Esophagus muscularis mucosa (tissue), 4 donors: ENCODE data around the gene C19orf44. TPM values are rescaled to one million over a fixed set of nuclear protein-coding genes. Genes with fewer than 3 reads are reported as not detected.

ENCODE experiments used
- DNase-seq: peaks from one replicate; pipeline ENCODE4 v3.0.0-alpha.2; 2017; ENCODE audit errors: extremely low spot score
- H3K27ac ChIP-seq, 4 donors: fragments of 200-600 bp; sonication (generic); replicated peaks in 1 of 4; 1 replicate in 3 of 4; 2 replicates in 1 of 4; pipeline ENCODE4 v1.5.1; 2016 to 2019; ENCODE audit warnings: mild to moderate bottlenecking in 1 of 4
- H3K27me3 ChIP-seq, 4 donors: fragments of 200-600 bp; sonication (generic); one replicate each; pipeline versions ENCODE4 v1.5.1 to v1.6.0; 2016 to 2019
- H3K36me3 ChIP-seq, 4 donors: fragments of 200-600 bp; sonication (generic); one replicate each; pipeline ENCODE4 v1.5.1; 2016 to 2019
- H3K4me1 ChIP-seq, 4 donors: fragments of 200-600 bp; sonication (generic); one replicate each; pipeline ENCODE4 v1.5.1; 2016 to 2019
- H3K4me3 ChIP-seq, 4 donors: fragments of 200-600 bp; sonication (generic); 1 replicate in 2 of 4; 2 replicates in 2 of 4; pipeline ENCODE4 v1.5.1; 2016 to 2019; ENCODE audit warnings: mild to moderate bottlenecking in 4 of 4, moderate library complexity in 1 of 4
- H3K9me3 ChIP-seq, 4 donors: fragments of 200-600 bp; sonication (generic); 1 replicate in 3 of 4; 2 replicates in 1 of 4; pipeline ENCODE4 v1.5.1; 2016 to 2019
- CTCF ChIP-seq, 3 experiments: fragments of 200-600 bp in 2 of 3; fragments of 450-650 bp in 1 of 3; sonication (generic) in 2 of 3; IDR thresholded peaks; one replicate each; pipeline ENCODE4 v1.5.1; 2017 to 2019; ENCODE audit warnings: antibody characterized with exemption in 3 of 3, mild to moderate bottlenecking in 2 of 3, moderate library complexity in 1 of 3
- EP300 ChIP-seq: sonication (generic); formaldehyde crosslinking; IDR thresholded peaks from one replicate; pipeline ENCODE4 v1.6.1; 2017; ENCODE audit warnings: antibody characterized with exemption
- POLR2A ChIP-seq: fragments of 450-650 bp; IDR thresholded peaks from one replicate; pipeline ENCODE4 v1.6.1; 2017; ENCODE audit warnings: antibody characterized with exemption, moderate library complexity, mild to moderate bottlenecking, low read depth
- POLR2AphosphoS5 ChIP-seq, 2 donors: sonication (generic); formaldehyde crosslinking; IDR thresholded peaks; one replicate each; pipeline ENCODE4 v1.6.1; 2017; ENCODE audit warnings: antibody characterized with exemption in 2 of 2
- WGBS: methylation state at CpG from one replicate; pipeline ENCODE4 v1.1.5; 2018; 5-methylcytosine and 5-hydroxymethylcytosine counted together
- intact Hi-C: fragments of 100-400 bp; cut with DNase I; formaldehyde crosslinking; loops from one replicate; pipeline ENCODE4 v1.15.1; 2023
- total RNA-seq, 4 donors: library from RNA; depleted of rRNA; stranded (reverse); fragments of >200 nt; gene quantifications; one replicate each; pipeline versions ENCODE4 v1.1.0 to v1.2.1, GENCODE V29; 2016

The C19orf44 gene
- total RNA-seq, 4 donors from 2014 or later: 7.0 to 10.4 (median 8.5) TPM

DNA sequence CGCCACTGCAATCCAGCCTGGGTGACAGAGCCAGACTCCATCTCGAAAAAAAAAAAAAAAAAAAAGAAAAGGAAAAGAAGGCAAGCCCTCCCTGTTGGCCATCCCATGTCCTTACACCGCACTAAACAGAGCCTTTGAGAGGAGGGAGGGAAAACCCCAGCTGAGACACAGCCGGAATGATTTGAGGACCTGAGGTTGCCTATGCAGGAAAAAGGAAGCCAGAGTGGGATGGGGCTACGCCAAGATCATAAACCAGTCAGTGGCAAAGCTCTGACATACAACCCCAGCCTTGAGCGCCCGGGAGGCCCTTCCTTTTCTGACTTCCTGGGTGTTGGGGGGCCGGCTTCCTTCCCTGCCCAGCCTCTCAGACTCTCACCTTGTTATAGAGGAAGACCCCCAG, 58.6 kb downstream of the C19orf44 start:
- no peaks in the 10 kb centered on the region for H3K9me3 ChIP-seq
- peaks cover 19 to 95% (median 81%) of the 10 kb centered on the region in 4 donors for H3K36me3 ChIP-seq
- no peaks in the 10 kb centered on the region for H3K27me3 ChIP-seq
- no peak for DNase-seq
- H3K4me3 ChIP-seq: no peak overlapping the region
- WGBS: 84% methylated on average over 8 of the region's 8 CpGs
- intact Hi-C loops: no loop called here
- H3K4me1 ChIP-seq: no peaks in the 10 kb centered on the region
- TF ChIP-seq POLR2AphosphoS5 (IDR thresholded peaks at IDR 0.05) (no peak), POLR2A (no peak), EP300 (no peak), CTCF (IDR thresholded peaks at IDR 0.05) (no peak)
- H3K27ac ChIP-seq: no peak overlapping the region

DNA sequence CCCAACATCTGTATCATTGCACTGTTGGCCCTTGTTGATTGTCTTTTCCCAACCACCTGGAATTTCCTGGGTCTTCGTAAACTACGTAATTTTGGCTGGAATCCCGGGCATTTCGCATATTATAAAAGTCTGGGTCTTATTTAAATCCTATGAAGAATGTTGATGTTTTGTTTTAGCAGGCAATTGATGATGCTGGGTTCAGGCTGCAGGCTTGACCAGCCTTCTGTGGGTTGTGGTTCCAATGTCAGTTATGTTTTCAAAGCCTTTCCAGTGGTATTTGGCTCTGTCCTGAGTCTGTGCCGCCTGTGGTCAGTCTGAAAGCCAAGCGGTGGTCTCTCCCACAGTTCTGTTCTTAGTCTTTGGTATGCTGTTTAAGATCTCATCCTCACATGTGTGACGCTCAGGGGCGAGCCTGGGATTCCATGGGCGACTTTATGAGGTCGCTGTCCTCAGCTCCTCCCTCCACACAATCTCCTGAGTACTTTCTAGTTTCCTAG, 63.6 kb downstream of the C19orf44 start:
- Histone ChIP-seq H3K27ac (no peak overlapping the region), H3K9me3 (no peaks in the 10 kb centered on the region), H3K4me3 (no peak overlapping the region), H3K4me1 (no peaks in the 10 kb centered on the region), H3K27me3 (no peaks in the 10 kb centered on the region), H3K36me3 (peaks cover 33 to 93% (median 74%) of the 10 kb centered on the region in 4 donors)
- TF ChIP-seq POLR2A: no peak
- TF ChIP-seq CTCF (IDR thresholded peaks at IDR 0.05): no peak
- no peak for TF ChIP-seq POLR2AphosphoS5 (IDR thresholded peaks at IDR 0.05)
- TF ChIP-seq EP300: no peak
- intact Hi-C loops: no loop called here
- no peak for DNase-seq
- 87% methylated on average over 10 of the region's 10 CpGs for WGBS

- H3K36me3 ChIP-seq: peaks cover 40 to 93% (median 76%) of the 10 kb centered on the region in 4 donors
- H3K27ac ChIP-seq: no peak overlapping the region
- no peaks in the 10 kb centered on the region for H3K4me1 ChIP-seq
- no peaks in the 10 kb centered on the region for H3K9me3 ChIP-seq
- intact Hi-C loops: no loop called here
- 84% methylated on average over 8 of the region's 8 CpGs for WGBS
- H3K4me3 ChIP-seq: no peak overlapping the region
- no peaks in the 10 kb centered on the region for H3K27me3 ChIP-seq
- TF ChIP-seq CTCF (IDR thresholded peaks at IDR 0.05) (no peak), POLR2A (no peak), POLR2AphosphoS5 (IDR thresholded peaks at IDR 0.05) (no peak), EP300 (no peak)
- DNase-seq: no peak
Observed at GRCh38 chr19:16561382-16561781, 65.2 kb downstream of the C19orf44 start.

DNA sequence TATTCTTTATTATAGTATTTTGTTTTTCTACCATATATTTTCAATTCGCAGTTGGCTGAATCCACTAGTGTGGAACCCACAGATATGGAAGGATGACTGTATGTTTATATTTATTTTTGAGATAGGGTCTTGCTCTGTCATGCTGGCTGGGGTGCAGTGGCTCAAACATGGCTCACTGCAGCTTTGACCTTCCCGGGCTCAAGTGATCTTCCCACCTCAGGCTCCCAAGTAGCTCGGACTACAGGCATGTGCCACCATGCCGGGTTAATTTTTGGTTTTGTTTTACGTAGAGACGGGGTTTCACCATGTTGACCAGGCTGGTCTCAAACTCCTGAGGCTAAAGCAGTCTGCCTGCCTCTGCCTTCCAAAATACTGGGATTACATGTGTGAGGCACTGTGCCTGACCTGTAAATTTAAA, 66.4 kb downstream of the C19orf44 start:
- Histone ChIP-seq H3K36me3 (peaks cover 52 to 97% (median 81%) of the 10 kb centered on the region in 4 donors), H3K4me1 (no peaks in the 10 kb centered on the region), H3K27ac (no peak overlapping the region), H3K27me3 (no peaks in the 10 kb centered on the region), H3K4me3 (no peak overlapping the region), H3K9me3 (no peaks in the 10 kb centered on the region)
- WGBS: 90% methylated on average over 6 of the region's 6 CpGs
- TF ChIP-seq POLR2A: no peak
- TF ChIP-seq CTCF (IDR thresholded peaks at IDR 0.05): no peak
- no peak for TF ChIP-seq POLR2AphosphoS5 (IDR thresholded peaks at IDR 0.05)
- TF ChIP-seq EP300: no peak
- DNase-seq: no peak
- intact Hi-C loops: no loop called here

DNA sequence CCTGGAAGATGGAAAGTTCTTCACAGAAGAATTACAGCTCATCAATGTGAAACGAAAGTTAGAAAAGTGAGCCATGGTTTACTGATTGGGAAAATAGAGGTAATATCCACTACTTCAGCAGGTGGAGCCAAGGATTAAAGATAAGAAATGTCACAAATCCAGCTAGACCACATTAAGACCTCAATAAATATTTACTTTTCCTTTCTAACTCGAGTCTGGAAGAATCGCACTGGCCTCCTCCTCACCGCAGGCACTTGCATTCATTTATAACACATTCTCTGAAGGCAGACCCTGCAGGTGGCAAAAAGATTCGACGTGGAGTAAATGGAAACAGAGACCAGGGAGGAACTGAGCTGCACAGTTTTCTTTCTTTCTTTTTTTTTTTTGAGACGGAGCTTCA, 68.6 kb downstream of the C19orf44 start:
- Histone ChIP-seq H3K9me3 (no peaks in the 10 kb centered on the region), H3K36me3 (peaks cover 54 to 99% (median 82%) of the 10 kb centered on the region in 4 donors), H3K27ac (no peak overlapping the region), H3K4me3 (no peak overlapping the region), H3K27me3 (no peaks in the 10 kb centered on the region), H3K4me1 (peaks cover 0 to 11% (median 2%) of the 10 kb centered on the region in 4 donors)
- TF ChIP-seq EP300 (no peak), CTCF (IDR thresholded peaks at IDR 0.05) (no peak)
- DNase-seq: no peak
- 86% methylated on average over 7 of the region's 7 CpGs for WGBS
- intact Hi-C loops: no loop called here
